NK-92 (cell line): Measurements from ENCODE around the gene ETV1.

Source experiments
- DNase-seq: peaks from one replicate; lab custom pipeline; 2025; ENCODE audit not compliant: unreplicated experiment; lab: John Stamatoyannopoulos, UW

ETV1 gene

GRCh38 chr7:13882051-13882450 is 107.4 kb downstream of the ETV1 start:
- no peak for DNase-seq

GRCh38 chr7:13880789-13881188 is 108.7 kb downstream of the ETV1 start:
- no peak for DNase-seq

DNA sequence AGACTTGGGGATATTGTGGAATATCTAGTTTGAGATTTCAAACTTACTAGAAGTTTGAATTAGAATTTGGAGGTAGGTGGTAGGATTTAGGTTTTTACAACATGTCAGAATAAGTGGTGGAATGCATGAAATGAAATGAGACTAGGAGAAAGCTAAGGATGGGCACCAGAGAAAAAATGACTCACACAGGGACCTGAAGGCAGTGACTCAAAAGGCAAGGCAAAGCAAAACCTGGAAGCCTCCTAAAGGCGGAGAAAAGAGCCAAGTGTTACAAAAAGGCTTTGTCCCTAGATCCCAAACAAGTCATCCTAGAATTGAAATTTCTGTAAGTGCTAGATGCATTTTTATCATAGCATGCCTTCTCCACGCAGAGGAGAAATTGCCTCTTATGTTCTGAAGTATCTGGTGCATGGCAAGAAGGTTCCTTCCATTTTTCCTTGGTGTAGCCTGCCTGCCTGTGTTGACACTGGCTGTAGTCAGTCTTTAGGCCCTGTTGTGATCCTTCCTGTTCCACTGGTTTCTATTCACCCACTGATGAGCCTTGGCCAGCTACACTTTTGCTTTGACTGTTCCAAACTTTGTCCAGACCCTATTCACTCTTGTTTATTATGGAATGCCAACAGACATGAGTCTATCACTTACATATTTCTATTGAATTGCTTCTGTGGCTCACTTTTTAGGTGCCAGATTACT is 109.3 kb downstream of the ETV1 start:
- no peak for DNase-seq

- no peak for DNase-seq
Measured at GRCh38 chr7:13879143-13879542, 110.3 kb downstream of the ETV1 start.

DNA sequence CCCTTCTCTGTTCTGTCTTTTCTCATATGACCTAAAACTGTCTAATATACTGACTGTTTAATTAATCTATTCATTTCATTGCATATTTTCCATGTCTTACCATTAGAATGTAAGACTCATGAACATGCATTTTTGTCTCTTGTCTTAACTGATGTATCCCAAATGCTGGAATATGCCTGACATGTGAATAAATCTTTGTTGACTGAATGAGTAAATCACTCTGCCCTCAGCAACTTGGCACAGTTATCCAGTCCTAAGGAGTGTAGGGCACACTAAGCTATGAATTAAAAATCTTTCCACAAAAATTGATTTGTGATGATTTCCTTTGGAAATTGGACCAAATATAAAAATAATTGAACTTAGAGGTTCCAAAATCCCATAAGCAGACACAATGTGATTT is 111.3 kb downstream of the ETV1 start:
- no peak for DNase-seq

DNA sequence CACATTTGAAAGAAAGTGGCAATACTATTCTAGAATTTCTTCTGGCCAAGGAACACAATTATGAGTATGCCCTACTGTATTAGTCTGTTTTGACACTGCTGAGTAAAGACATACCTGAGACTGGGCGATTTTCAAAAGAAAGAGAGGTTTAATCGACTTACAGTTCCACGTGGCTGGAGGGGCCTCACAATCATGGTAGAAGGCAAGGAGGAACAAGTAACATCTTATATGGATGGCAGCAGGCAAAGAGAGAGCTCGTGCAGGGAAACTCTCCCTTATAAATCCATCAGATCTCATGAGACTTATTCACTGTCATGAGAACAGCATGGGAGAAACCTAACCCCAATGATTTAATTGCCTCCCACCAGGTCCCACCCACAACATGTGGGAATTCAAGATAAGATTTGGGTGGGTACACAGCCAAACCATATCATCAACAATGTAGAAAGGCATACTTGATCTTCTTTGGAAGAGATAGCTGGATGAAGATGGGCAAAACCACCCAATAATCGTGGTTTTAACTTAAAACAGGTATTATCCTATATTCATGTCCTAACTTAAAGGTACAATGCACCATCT is 113.9 kb downstream of the ETV1 start:
- DNase-seq = no peak

- no peak for DNase-seq
Measured at GRCh38 chr7:13874783-13875182, 114.7 kb downstream of the ETV1 start.

GRCh38 chr7:13872709-13873108 is 116.8 kb downstream of the ETV1 start:
- no peak for DNase-seq

DNA sequence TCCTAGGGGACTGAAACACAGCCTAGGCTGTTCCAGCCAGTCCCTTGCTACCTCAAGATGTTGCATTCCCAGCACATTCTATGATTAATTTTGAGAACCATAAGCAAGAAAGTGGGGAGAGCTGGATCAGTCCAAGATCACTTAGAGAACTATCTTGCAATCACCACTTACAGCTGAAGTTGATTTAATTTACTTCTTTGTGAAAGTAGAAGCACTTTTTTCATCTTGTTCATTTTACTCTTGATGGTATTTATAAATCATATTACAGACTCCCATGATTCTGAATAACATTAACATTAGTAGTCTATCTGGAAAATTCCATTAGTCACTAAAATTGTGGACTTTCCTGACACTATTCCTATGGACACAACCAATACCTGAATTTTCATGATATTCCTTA is 118.5 kb downstream of the ETV1 start:
- no peak for DNase-seq

DNA sequence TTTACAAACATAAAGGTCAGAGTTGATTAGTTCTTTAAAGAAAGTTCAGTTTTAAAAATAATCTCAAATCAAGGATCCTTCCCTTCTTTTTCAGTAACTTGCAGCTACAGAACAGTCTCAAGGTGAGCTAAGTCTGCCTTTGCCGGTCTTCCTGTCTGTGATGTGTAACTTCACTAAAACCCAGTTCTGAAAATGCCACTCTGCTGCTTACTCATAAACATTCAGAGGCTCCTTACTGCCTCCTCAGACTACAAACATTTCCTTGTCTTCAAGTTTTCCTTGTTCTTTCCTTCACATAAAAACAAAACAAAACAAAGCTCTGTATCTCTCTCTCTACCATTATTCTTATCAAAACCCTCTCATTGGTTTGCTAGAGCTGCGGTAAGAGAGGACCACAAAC is 128.7 kb downstream of the ETV1 start:
- DNase-seq = no peak

DNA sequence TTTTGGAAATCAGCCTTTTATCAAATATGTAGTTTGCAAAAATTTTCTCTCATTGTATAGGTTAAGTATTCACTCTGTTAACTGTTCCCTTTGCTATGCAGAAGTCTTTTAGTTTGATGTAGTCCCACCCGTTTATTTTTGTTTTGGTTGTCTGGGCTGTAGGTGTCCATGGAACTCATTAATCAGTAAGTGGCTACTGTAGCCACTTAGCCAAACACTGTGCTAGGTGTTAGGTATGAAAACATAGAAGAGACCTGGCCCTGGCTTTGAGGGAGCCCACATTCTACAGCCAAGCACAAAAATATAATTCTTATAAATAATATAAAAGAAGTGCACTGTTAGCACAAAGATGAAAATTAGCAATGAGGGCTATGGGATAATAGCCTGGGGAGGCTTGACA is 133.5 kb downstream of the ETV1 start:
- DNase-seq = no peak

DNA sequence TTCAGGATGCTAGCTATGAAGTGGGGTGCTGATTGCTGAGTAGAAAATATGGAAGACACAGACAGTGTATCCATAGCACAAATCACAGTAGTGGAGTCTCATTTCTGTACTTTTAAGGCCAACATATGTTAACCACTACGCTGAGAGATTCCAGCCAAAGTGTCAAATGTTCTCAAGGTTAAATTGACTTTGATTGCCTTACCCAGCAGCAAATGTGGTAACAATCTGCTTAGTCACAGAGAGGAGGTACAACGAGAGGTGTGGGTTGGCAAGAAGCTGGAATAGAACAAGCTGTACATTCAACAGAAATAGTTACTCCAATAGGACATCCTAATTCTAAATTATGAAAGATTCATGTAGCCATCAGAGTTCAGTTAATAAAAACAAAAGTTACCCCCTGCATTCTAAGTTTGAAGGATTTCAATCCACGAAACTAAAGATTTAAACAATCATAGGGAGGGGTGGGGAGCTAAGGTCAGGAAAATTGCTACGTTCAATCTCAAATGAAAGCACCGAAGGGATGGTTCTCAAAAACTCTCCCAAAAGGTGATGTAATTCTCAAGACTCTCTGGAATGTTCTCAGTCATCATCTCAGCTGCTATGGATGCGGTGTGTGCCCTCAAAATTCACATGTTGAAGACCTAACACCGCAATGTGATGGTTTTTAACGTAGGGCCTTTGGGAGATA is 137.0 kb downstream of the ETV1 start:
- DNase-seq = no peak

DNA sequence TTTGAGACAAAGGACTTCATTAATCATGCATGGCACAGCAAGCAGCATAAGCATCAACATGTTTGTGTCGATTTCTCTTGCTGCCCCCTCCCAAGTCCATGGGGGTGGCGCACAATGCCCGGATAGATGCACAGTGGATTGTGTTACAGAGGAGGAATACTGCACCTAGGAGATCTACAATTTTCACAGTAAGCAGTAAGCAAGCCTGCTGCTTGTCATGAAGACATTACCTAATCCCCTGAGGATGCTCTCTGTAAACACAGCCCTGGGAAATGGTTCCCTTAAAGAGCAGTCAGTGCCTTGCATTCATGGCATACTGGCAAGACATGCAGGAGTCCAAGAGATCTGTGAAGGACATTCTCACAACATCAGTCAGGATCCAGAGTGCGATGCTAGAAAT is 137.7 kb downstream of the ETV1 start:
- DNase-seq = no peak

DNA sequence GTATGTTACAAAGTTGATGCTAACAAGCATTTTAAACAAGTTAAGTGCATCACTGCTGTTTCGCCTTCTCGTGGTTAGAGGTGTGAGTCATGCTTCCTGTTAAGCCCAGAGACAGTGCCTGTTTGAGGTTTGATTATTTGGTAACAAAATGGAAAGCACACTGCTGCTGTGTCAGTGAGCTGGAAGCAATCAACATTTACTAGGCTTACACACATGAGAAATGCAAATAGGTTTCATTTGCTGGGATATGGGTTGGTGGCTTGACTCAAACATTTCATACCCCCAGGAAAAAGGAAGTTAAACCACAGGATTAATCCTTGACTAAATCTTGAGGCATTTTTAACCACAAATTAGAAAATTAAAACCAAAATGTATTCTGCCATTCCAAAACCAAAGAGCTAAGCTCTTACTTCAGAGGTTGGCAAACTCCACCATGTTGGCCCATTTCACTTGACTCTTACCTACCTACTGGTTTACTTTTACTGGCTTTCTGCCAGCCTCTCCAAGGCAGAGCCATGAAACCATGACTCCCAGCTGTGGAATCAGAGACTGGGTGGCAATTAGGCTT is 139.2 kb downstream of the ETV1 start:
- DNase-seq = no peak

DNA sequence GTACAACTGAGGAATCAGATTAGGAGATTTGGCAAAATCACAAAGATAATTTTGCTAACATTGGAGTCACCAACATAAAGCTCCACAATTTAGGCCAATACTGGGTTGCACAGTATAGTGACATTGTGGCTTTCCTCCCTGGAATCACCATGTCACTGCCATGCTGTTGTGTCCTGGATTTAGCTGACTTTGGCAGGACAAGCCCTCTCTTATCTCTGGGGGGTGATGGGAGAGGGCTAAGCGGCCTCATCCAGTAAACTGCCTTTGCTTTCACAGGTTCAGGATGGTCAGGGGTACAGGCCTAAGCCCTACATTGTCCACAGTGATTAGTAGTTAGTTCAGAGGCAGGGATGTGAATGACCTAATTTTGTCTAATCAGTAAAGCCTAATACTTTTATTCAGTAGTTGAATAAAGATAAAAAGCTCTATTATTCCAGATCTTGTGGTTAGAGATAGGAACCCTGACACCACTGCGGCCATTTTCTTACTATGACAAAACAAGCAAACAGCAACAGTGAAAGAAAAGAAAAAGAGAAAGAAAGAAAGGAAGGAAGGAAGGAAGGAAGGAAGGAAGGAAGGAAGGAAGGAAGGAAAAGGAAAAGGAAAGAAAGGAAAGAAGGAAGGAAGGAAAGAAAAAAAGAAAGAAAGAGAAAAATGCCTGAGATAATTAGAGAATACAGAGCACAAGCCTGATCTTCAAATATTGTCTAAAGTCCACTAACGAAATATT is 140.1 kb downstream of the ETV1 start:
- DNase-seq = no peak

GRCh38 chr7:13848681-13849131 is 140.8 kb downstream of the ETV1 start:
- DNase-seq = no peak

- DNase-seq = no peak
Measured at GRCh38 chr7:13846386-13846785, 143.1 kb downstream of the ETV1 start.

DNA sequence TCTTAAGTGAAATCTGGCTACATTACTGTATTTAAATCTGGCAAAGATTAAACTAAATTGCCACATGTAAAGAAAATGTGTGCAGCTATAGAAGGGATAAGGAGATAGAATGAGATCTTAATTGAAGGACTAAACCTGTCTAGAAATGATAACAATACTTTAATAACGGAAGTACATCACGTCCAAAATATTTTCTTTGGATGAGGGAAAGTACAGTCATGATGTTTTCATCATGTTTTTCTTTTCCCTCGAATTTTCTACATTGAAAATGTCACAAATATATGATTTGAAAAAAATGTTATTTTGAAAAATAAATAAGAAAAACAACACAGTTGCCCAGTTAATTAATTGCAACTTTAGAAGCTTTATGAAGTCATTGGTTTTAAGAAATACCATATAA is 143.9 kb downstream of the ETV1 start:
- DNase-seq = no peak

DNA sequence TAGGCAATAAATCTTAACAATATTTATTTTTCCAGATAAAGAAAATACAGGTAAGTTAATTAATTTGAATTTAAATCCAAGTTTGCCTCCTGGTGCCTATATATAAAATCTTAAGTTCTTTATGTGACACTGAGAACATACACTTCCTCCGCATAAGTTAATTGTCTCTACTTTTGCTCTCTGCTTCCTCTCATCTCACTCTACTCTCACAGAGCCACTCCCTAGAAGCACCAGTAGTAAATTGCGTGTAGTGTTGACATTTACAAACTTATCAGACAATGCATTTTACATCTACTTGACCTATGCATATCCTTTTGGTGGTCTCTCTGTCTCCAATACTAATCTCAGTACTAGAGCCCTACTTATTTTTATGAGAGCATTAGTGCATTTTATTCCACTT is 144.5 kb downstream of the ETV1 start:
- no peak for DNase-seq

- no peak for DNase-seq
Measured at GRCh38 chr7:13841284-13841683, 148.2 kb downstream of the ETV1 start.
